ENCODE measurements around the gene FAM78A. TPM values are rescaled to one million over a fixed set of nuclear protein-coding genes. Genes with fewer than 3 reads are reported as not detected.

Gene FAM78A
- total RNA-seq, 1 experiment from 2014 or later = 31.6 TPM

Other genes starting within 250 kb of the FAM78A start
- gene AIF1L, start 180.0 kb downstream of the FAM78A start, total RNA-seq (2014; rRNA removed; shearing (Covaris generic); ENCODE audit: low replicate concordance) = not detected in 2 replicates
- gene NUP214, start 150.9 kb downstream of the FAM78A start, total RNA-seq (2014; rRNA removed; shearing (Covaris generic); ENCODE audit: low replicate concordance) = 19.3 and 41.9 TPM in 2 replicates
- gene PLPP7, start 13.2 kb upstream of the FAM78A start, total RNA-seq (2014; rRNA removed; shearing (Covaris generic); ENCODE audit: low replicate concordance) = not detected in 2 replicates
- 83.8 and 87.6 TPM in 2 replicates for gene PRRC2B, start 117.6 kb upstream of the FAM78A start, total RNA-seq (2014; rRNA removed; shearing (Covaris generic); ENCODE audit: low replicate concordance)
- 29.0 and 33.9 TPM in 2 replicates for gene POMT1, start 226.4 kb upstream of the FAM78A start, total RNA-seq (2014; rRNA removed; shearing (Covaris generic); ENCODE audit: low replicate concordance)